ENCODE data around the gene SIRT3. TPM values are rescaled to one million over a fixed set of nuclear protein-coding genes. Genes with fewer than 3 reads are reported as not detected.
"Not testable (repeated sequence)": the region's sequence is repeated elsewhere in the genome, so short reads cannot be mapped to it uniquely, and the experiment has no call there.

SIRT3 gene
- total RNA-seq, 1 donor from 2014 or later, result 11.4 TPM

GRCh38 chr11:198236-198806, 37.8 kb downstream of the SIRT3 start:
- Histone ChIP-seq H3K36me3 (ENCODE audit: control insufficient read depth, insufficient read depth, low read length) (no peaks in the 10 kb centered on the region), H3K27me3 (ENCODE audit: control insufficient read depth, insufficient read depth, low read length) (no peaks in the 10 kb centered on the region), H3K4me3 (ENCODE audit: low read depth, low read length) (no peak overlapping the region)
- DNase-seq (ENCODE audit: low read depth), result no peak
- no peak for TF ChIP-seq CTCF (IDR thresholded peaks at IDR 0.05; ENCODE audit: insufficient read depth, low read length, poor library complexity, severe bottlenecking)

- no peak for DNase-seq (ENCODE audit: low read depth)
- no peak for TF ChIP-seq CTCF (IDR thresholded peaks at IDR 0.05; ENCODE audit: insufficient read depth, low read length, poor library complexity, severe bottlenecking)
- Histone ChIP-seq H3K4me3 (ENCODE audit: low read depth, low read length) (no peak overlapping the region), H3K27me3 (ENCODE audit: control insufficient read depth, insufficient read depth, low read length) (no peaks in the 10 kb centered on the region), H3K36me3 (ENCODE audit: control insufficient read depth, insufficient read depth, low read length) (no peaks in the 10 kb centered on the region)
These were observed 38.4 kb downstream of the SIRT3 start for GRCh38 chr11:197741-198235.

- no peaks in the 10 kb centered on the region for H3K36me3 ChIP-seq (ENCODE audit: control insufficient read depth, insufficient read depth, low read length)
- DNase-seq (ENCODE audit: low read depth), result no peak
- no peak for TF ChIP-seq CTCF (IDR thresholded peaks at IDR 0.05; ENCODE audit: insufficient read depth, low read length, poor library complexity, severe bottlenecking)
- no peak overlapping the region for H3K4me3 ChIP-seq (ENCODE audit: low read depth, low read length)
- H3K27me3 ChIP-seq (ENCODE audit: control insufficient read depth, insufficient read depth, low read length), result no peaks in the 10 kb centered on the region
These were observed 39.1 kb downstream of the SIRT3 start for GRCh38 chr11:196786-197731.

GRCh38 chr11:193481-193880, 42.7 kb downstream of the SIRT3 start:
- DNase-seq (ENCODE audit: low read depth); H3K27me3 ChIP-seq (ENCODE audit: control insufficient read depth, insufficient read depth, low read length); H3K4me3 ChIP-seq (ENCODE audit: low read depth, low read length); H3K36me3 ChIP-seq (ENCODE audit: control insufficient read depth, insufficient read depth, low read length): not testable (repeated sequence)

GRCh38 chr11:192674-193128, 43.4 kb downstream of the SIRT3 start, which contains the start of gene SCGB1C1:
Gene SCGB1C1 (plus strand): TSS chr11:193078. CDS start chr11:193100, 22 bp downstream.
- H3K27me3 ChIP-seq (ENCODE audit: control insufficient read depth, insufficient read depth, low read length); H3K4me3 ChIP-seq (ENCODE audit: low read depth, low read length); H3K36me3 ChIP-seq (ENCODE audit: control insufficient read depth, insufficient read depth, low read length); DNase-seq (ENCODE audit: low read depth): not testable (repeated sequence)

- not testable (repeated sequence) for H3K4me3 ChIP-seq (ENCODE audit: low read depth, low read length); DNase-seq (ENCODE audit: low read depth); H3K36me3 ChIP-seq (ENCODE audit: control insufficient read depth, insufficient read depth, low read length); H3K27me3 ChIP-seq (ENCODE audit: control insufficient read depth, insufficient read depth, low read length)
- TF ChIP-seq CTCF (IDR thresholded peaks at IDR 0.05; ENCODE audit: insufficient read depth, low read length, poor library complexity, severe bottlenecking), result peak; percentile 11
These were observed 44.4 kb downstream of the SIRT3 start for GRCh38 chr11:191490-192478.

- not testable (repeated sequence) for H3K4me3 ChIP-seq (ENCODE audit: low read depth, low read length); DNase-seq (ENCODE audit: low read depth); H3K36me3 ChIP-seq (ENCODE audit: control insufficient read depth, insufficient read depth, low read length); H3K27me3 ChIP-seq (ENCODE audit: control insufficient read depth, insufficient read depth, low read length)
These were observed 45.6 kb downstream of the SIRT3 start for GRCh38 chr11:190546-190945.

- not testable (repeated sequence) for DNase-seq (ENCODE audit: low read depth); H3K27me3 ChIP-seq (ENCODE audit: control insufficient read depth, insufficient read depth, low read length); H3K4me3 ChIP-seq (ENCODE audit: low read depth, low read length); H3K36me3 ChIP-seq (ENCODE audit: control insufficient read depth, insufficient read depth, low read length)
These were observed 46.3 kb downstream of the SIRT3 start for GRCh38 chr11:189843-190311.

Data from kidney epithelial cell (primary cell).